Stomach (tissue), 4 donors: ENCODE measurements around the gene PCYT2.

Experiments
- EP300 ChIP-seq: sonication (generic); formaldehyde crosslinking; IDR thresholded peaks from one replicate; pipeline ENCODE4 v1.6.1; 2017; ENCODE audit warnings: antibody characterized with exemption
- POLR2A ChIP-seq, 4 donors: fragments of 450-650 bp; IDR thresholded peaks; one replicate each; pipeline ENCODE4 v1.6.1; 2016; ENCODE audit warnings: antibody characterized with exemption in 4 of 4, control low read depth in 2 of 4, mild to moderate bottlenecking in 1 of 4, moderate library complexity in 1 of 4
- POLR2AphosphoS5 ChIP-seq, 3 donors: sonication (generic); formaldehyde crosslinking; IDR thresholded peaks; one replicate each; pipeline ENCODE4 v1.6.1; 2016; ENCODE audit warnings: antibody characterized with exemption in 3 of 3
- TF ChIP-seq, protein P1 (sequence below), 7 experiments: fragments of 450-650 bp in 4 of 7; fragments of 200-600 bp in 3 of 7; sonication (generic) in 3 of 7; IDR thresholded peaks; one replicate each; pipeline ENCODE4 v1.5.1; 2016 to 2019; ENCODE audit warnings: antibody characterized with exemption in 7 of 7, control low read depth in 2 of 7, mild to moderate bottlenecking in 1 of 7

DNA sequence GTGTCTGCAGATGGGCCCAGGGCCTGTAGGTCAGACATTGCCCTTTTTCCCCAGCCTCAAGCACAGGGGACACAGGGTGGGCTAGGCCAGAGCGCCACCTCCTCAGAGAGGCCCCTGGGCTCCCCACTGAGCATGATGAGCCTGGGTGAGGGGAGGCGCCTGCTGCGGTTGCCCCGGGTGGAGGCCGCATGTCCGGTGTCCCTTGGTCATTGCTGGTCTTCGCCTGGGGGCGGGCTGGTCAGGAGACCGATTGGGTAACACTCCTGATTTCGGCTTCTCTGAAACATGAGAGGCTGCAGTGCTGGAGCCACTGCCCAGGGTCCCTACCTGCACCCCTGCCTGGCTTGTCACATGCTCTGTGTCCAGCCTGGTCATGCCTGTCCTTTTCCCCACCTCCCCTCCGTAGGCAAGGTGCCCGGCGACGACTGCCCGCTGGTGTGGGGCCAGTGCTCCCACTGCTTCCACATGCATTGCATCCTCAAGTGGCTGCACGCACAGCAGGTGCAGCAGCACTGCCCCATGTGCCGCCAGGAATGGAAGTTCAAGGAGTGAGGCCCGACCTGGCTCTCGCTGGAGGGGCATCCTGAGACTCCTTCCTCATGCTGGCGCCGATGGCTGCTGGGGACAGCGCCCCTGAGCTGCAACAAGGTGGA is 11.6 kb downstream of the PCYT2 start:
- TF ChIP-seq, protein P1, sequence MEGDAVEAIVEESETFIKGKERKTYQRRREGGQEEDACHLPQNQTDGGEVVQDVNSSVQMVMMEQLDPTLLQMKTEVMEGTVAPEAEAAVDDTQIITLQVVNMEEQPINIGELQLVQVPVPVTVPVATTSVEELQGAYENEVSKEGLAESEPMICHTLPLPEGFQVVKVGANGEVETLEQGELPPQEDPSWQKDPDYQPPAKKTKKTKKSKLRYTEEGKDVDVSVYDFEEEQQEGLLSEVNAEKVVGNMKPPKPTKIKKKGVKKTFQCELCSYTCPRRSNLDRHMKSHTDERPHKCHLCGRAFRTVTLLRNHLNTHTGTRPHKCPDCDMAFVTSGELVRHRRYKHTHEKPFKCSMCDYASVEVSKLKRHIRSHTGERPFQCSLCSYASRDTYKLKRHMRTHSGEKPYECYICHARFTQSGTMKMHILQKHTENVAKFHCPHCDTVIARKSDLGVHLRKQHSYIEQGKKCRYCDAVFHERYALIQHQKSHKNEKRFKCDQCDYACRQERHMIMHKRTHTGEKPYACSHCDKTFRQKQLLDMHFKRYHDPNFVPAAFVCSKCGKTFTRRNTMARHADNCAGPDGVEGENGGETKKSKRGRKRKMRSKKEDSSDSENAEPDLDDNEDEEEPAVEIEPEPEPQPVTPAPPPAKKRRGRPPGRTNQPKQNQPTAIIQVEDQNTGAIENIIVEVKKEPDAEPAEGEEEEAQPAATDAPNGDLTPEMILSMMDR (IDR thresholded peaks at IDR 0.05) = no peak
- no peak for TF ChIP-seq EP300
- TF ChIP-seq POLR2AphosphoS5 (IDR thresholded peaks at IDR 0.05) = no peak
- no peak for TF ChIP-seq POLR2A (IDR thresholded peaks at IDR 0.05)
